GF-D8 (cell line): Measurements from ENCODE around the gene OR7G1.
"Not testable (repeated sequence)": the region's sequence is repeated elsewhere in the genome, so short reads cannot be mapped to it uniquely, and the experiment has no call there.

Experiments used
- DNase-seq: peaks from one replicate; lab custom pipeline; 2025; lab: John Stamatoyannopoulos, UW

The OR7G1 gene

GRCh38 chr19:9076901-9077300 is 38.7 kb downstream of the OR7G1 start:
- DNase-seq = no peak

- no peak for DNase-seq
Measured at GRCh38 chr19:9075064-9075949, 40.3 kb downstream of the OR7G1 start.

GRCh38 chr19:9073806-9074205 is 41.8 kb downstream of the OR7G1 start:
- no peak for DNase-seq

- not testable (repeated sequence) for DNase-seq
Measured at GRCh38 chr19:9071720-9072119, 43.8 kb downstream of the OR7G1 start.

GRCh38 chr19:9070066-9070465 is 45.5 kb downstream of the OR7G1 start:
- no peak for DNase-seq

GRCh38 chr19:9065457-9066014 is 50.0 kb downstream of the OR7G1 start:
- DNase-seq = no peak
